Activated CD4-positive, alpha-beta T cell treated with anti-CD3 and anti-CD28 coated beads for 48 hours (primary cell): Measurements from ENCODE around the gene ELANE.
"Not testable (repeated sequence)": the region's sequence is repeated elsewhere in the genome, so short reads cannot be mapped to it uniquely, and the experiment has no call there.

ENCODE experiments used
- DNase-seq: peaks from one replicate; pipeline ENCODE4 v3.0.0-alpha.2; 2020

Gene ELANE

DNA sequence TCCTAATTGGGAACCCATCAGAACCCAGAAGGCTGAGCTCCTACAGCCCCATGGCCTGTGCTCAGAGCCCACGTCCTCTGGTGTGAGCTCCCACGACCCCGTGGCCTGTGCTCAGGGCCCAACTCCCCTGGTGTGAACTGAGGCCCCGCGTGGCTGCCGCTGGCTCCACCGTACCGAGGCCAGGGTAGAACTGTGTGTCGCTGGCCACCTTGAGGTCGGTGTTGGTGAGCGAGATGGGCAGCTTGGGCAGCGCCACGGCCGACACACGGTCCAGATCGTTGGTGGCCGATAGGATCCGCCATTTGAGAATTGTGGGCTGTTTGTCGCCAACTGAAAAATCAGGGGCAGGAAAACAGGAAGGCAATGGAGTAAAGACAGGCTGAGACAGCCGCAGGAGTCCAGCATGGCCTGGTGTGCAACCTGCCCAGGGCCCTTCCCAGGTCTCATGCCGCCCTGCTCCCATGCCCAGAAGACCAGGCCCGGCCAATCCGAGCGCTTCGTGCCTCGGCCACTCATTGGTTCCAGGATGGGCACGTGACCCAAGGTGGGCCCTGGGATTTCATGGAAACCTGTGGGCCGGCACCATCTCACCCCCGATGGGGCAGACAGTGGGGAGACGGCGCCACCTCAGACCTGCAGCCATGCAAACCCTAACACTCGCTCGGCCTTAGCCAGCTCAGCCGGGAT lies 29.4 kb downstream of the ELANE start:
- DNase-seq, result no peak

DNA sequence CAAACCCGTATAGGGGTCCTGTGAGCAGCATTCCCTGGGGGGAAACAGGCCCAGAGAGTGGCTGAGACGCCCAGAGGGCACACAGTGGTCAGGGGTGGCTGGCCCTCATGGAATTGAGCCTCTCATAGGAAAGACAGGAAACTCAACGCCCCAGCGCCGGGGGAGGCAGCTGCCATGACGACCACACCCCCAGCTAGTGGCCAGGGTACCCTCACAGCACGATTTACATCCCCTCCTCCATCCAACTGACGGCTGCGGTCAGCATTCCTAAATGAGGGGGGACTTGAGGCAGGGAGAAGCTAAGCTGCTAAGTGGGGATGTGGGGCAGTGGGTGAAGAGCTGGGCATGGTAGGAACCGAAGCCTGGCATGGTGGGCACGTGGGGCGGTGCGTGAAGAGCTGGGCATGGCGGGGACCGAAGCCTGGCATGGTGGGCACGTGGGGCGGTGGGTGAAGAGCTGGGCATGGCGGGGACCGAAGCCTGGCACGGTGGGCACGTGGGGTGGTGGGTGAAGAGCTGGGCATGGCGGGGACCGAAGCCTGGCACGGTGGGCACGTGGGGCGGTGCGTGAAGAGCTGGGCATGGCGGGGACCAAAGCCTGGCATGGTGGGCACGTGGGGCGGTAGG lies 30.9 kb downstream of the ELANE start:
- DNase-seq, result no peak

DNA sequence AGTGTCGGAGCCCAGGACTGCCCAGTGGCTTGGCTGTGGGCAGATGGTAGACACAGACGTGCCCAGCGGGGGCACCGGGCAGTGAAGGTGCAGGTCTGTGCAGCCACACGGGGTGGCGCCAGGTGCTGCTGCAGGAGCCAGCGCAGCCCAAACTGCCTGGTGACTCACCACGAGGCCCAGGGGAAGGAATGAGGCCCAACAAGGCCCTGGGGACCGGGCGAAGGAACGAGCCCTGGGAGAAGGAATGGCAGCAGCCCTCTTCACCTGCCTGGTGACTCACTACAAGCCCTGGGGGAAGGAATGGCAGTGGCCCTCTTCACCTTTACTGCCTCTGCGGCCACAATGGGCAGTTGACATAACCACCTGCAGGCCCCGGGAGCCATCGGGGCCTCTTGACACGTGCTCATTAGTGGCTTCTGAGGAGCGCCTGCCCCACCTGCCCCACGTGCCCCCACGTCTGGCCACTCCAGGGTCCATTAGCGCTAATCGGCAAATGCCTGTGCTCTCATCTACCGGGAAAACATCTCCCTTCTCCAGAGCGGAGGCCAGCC lies 31.6 kb downstream of the ELANE start:
- DNase-seq, result no peak

DNA sequence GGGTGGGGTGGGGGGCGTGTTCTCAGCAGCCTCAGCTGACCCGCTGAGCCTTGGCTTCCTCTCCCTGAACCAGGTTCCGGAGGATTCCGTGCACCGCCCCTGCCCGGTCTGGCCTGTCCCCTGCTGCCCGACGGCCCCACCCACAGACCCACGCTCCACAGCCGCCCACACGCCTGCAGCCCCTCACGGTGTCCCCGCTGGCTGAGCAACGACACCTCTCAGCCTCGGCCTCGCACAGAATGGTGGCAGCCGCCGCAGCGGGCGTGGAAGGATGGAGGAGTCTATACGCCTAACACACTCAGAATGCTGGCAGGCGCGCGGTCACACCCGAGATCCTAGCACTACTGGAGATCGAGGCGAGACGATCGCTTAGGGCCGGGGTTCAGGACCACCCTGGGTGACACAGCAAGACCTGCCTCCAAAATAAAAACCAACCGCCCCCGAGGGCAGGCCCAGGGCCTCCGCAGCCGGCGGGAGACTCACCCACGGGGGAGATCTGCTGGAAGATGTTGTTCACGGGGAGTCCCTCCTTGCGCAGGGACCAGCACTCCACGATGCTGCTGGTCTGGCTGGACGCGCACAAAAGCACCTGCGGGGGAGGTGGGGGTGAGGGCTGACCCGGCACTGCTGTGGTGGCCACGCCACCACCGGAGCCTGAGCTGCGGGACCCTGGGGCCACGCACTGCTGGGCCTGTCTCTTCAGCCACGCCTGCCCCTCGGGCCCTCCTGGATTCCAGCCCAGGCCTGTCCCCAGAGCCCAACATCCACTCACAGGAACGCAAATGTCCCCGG lies 32.5 kb downstream of the ELANE start:
- no peak for DNase-seq

DNA sequence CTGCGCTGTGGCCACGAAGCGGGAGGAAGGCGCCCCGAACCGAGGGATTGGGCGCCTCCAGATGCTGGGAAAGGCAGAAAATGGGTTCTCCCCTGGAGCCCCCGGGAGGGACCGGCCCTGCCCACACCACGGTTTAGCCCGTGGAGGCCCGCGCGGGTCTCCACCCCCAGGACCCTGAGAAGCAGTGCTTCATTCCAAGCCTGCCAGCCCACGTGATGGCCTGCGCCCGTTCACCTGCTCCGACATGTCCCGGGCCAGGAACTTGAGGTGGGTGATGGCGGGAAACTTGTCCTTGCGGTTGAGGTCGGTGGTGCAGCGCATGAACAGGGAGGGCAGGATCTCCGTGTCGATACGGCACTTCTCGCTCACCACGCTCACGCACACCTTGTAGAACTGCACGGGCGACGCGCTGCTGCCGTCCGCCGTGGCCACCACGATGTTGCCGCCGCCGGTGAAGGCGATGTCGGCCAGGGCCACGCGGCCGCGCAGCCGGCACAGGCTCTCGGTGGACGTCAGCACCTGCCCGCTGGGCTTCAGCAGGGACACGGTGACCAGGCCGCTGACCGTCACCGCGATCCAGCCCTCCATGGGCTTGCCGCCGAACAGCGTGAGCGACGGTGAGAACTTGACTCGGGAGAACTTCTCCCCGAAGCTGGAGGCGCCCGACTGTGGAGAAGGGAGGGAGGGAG lies 33.6 kb downstream of the ELANE start:
- no peak for DNase-seq

DNA sequence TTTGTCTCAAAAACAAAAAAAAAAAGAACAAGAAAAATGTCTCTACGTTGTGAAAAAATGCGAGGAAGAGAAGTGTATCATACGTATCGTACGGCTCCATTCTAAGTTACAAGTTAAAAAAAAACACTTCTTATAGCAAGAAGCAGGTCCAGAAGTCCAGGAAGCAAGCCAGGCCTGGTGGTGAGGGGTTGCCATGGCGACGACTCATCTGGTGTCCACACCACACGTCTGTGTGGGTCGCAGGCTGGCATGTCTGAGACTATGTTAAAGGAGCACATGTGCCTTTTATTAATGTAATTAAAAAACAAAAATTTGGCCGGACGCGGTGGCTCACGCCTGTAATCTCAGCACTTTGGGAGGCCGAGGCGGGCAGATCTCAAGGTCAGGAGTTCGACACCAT lies 35.0 kb downstream of the ELANE start:
- no peak for DNase-seq

DNA sequence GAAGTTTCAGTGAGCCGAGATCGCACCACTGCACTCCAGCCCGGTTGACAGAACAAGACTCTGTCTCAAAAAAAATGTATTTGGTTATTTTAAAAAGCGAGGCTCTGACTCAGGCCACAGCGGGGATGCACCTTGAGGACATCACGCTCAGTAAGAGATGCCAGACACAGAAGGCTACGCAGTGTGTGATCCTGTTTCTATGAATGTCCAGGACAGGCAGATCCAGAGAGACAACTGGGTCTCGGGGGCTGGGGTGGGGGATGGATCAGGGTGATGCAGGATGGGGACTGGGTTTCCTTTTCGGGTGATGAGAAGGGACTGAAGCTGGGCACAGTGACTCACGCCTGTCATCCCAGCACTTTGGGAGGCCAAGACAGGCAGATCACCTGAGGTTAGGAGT lies 35.5 kb downstream of the ELANE start:
- DNase-seq, result no peak

DNA sequence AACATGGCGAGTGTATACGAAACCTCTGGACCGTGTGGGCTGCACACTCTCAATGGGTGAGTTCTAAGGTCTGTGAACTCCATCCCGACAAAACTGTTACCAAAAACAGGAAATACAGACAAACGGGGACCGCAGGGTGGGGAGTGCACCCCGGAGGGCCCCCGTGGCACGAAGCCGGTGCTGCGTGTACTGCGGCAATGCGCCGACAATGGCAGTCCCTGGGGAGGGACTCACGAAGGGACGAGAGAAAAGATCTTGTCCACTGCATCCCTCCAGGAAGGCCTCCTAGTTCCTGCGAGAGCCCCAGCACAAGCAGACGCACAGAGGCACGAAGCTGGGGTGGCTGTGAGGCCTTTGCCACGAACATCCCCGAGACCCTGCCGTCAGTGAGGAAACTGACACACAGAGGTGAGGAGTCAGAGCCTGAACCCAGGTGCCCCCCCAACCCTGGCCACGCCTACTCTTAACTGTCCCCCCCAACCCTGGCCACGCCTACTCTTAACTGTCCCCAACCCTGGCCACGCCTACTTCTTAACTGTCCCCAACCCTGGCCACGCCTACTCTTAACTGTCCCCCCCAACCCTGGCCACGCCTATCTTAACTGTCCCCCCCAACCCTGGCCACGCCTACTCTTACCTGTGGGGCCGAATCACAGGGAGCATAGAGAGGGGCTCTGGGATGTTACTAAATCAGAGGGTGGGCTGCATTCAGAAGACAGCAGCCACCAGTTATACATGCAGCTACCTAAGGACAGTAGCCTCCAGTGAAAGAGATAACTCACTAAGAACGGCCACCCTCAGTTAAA lies 36.7 kb downstream of the ELANE start:
- peak; percentile 63 for DNase-seq

DNA sequence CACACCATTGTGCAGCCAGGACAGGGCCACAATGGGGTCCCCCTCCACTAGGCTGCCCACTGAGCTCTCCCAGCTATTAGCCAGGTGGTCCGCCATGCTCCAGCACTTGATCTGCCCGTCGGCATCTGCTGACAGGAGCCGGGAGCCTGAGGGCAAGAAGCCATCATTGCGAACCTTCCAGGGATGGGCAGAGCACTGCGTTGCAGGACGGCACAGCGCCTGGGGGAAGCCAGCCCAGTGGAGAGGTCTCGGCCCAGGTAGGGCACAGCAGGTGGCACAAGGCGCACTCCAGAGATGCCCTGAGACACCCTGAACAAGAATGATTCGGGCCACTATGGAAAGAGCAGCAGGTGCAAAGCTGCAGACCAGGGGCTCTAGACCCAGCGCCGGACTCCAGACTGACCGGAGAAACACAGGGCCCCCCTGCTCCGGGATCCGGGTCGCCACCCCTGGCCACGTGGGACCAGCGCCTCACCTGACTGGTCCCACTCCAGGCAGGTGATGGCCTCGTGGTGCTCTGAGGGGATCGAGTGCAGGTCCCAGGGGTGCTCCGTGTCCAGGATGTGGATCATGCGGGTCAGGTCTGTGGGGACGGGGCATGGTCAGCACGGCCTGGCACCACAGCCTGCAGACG lies 37.7 kb downstream of the ELANE start:
- DNase-seq, result no peak

DNA sequence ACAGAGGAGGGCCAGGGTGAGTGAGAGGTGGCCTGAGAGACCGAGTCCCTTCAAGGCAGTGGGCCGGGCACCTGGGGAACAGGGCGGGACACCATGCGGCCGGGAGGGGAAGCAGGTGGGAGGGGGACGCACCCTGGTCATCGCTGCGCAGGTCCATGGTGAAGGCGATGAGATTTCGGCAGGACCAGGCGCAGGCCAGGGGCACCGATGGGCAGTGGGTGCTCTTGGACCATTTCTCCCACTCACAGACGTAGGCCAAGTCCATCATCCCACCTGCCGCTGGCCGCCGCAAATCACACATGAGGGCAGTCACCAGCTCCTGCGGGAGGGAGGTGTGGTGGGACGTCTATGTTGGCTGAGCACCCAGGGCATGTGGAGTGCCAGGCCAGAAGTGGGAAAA lies 38.7 kb downstream of the ELANE start:
- no peak for DNase-seq

DNA sequence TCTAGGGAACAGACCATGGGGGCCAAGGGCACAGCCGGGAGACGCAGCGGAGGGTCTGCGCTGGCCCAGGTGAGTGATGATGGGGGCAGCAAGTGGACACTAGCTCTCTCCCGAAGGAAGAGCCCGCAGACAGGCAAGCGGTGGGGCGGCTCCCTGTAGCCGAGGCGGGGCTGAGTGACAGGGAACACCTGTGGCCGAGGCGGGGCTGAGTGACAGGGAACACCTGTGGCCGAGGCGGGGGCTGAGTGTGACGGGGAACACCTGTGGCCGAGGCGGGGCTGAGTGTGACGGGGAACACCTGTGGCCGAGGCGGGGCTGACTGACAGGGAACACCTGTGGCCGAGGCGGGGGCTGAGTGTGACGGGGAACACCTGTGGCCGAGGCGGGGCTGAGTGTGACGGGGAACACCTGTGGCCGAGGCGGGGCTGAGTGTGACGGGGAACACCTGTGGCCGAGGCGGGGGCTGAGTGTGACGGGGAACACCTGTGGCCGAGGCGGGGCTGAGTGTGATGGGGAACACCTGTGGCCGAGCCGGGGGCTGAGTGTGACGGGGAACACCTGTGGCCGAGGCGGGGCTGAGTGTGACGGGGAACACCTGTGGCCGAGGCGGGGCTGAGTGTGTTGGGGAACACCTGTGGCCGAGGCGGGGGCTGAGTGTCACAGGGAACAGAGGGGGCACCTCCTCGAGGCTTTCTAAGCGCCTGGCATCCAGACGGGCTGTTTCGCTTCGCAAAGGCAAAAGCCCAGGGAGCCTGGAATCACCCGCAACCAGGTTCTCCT lies 39.5 kb downstream of the ELANE start:
- not testable (repeated sequence) for DNase-seq

DNA sequence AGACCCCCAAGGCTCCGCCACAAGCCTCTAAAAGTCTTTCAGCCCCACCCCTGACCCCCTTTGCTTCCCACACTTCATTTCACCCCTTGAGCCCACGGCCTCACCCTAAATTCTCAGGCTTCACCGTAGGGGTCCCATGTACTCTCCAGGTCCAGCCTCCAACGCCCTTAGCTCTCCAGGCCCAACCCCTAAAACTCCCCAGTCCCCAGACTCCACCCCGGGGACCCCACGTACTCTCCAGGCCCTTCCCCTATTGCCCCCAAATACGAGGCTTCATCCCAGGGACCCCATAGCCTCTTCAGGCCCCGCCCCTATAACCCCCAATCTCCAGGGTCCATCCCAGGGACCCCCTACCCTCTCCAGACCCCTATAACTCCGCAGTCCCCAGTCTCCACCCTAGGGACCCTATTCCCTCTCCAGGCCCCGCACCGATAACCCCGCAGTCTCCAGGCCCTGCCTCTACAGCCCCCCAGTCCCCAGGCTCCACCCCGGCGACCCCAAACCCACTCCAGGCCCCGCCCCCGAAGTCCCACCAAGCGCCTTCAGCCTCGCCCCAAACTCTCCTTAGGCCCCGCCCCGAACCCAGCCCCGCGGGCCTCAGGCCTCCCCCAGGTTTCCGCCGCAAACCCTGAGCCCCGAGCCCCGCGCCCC lies 40.3 kb downstream of the ELANE start:
- no peak for DNase-seq

DNA sequence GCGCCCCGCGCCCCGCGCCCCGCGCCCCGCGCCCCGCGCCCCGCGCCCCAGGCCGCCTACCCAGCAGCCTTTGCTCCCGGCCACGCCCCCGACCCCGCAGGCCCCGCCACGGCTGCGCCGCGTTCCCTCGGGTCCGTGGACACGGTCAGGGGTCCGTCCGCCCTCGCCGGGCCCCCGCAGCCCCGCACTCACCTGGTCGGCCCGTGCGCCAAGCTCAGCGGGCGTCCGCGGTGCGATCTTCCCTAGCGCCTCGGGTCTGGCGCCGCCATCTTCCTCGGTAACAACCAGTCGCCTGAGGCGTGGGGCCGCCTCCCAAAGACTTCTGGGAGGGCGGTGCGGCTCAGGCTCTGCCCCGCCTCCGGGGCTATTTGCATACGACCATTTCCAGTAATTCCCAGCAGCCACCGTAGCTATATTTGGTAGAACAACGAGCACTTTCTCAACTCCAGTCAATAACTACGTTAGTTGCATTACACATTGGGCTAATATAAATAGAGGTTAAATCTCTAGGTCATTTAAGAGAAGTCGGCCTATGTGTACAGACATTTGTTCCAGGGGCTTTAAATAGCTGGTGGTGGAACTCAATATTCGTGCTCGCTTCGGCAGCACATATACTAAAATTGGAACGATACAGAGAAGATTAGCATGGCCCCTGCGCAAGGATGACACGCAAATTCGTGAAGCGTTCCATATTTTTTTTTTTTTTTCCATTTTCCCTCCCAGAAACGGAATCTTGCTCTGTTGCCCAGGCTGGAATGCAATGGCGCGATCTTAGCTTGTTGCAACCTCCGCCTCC lies 41.0 kb downstream of the ELANE start, which contains the start of the genes MED16 and RNU6-9:
MED16 (minus strand) TSS at position 294 of the 796 bp plus-strand sequence. CDS start 2,056 bp downstream, outside the sequence.
RNU6-9 (plus strand) TSS at position 591 of the 796 bp plus-strand sequence.
- peak; percentile 92 for DNase-seq

DNA sequence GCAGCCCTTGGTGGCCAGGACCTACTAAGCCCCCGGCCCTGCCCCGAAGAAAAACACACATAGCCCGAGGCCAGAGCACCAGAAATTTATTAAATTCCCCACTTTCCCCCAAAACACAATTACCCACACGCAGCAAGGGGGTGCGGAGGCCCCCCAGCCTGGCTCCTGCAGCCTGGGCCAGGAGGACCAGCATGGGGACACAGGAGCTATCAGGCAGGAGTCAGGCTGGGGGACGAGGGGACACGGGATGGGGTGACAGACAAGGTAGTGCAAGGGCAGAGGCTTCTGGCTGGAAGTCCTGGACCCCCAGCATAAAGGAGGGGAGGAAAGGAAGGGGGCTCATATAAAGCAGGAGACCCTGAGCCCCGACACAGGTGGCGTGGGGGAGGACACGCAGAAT lies 44.3 kb downstream of the ELANE start:
- DNase-seq, result no peak

DNA sequence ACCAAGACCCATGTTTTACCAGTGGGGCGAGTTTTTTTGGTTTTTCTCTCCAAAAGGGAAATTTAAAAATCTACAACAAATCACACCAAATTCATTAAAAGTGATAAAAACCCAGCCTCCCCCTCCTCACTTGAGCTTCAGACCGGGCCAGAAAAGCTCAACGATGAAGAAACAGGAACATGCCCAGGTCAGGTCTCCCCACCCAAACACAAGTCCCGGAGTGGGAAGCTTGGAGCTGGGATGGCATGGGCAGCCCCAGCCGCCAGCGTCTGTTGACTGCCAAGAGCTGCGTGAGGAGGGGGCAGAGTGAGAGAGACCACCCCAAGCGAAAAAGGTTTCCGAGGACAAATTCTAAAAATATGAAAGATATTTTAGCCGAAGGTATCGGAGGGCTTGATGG lies 44.9 kb downstream of the ELANE start:
- no peak for DNase-seq

DNA sequence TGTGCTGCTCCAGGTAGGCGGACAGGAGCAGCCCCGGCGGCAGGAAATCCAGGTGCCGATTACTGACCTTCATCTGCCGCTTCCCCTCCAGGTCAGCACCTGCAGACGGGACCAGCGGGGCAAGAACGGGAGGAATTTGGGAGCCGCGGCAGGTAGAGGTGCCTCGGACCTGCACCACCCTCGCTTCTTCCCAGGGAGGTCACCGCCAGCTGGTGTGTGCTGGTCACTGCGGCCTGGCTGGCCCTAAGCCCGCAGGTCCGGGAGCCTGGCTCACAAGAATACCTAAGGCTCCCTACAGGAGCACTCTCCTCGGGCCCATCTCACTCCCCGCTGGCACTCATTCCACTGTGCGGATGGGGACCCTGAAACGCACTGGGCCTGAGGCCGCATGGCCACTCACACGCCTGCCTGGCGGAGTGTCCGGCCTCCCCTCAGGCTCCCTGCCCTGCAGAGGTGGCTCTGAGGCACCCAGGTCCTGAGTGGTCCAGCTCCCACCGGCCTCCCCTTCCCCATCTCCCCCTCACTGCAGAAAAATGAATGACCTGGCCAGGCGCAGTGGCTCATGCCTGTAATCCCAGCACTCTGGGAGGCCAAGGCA lies 45.4 kb downstream of the ELANE start:
- no peak for DNase-seq

DNA sequence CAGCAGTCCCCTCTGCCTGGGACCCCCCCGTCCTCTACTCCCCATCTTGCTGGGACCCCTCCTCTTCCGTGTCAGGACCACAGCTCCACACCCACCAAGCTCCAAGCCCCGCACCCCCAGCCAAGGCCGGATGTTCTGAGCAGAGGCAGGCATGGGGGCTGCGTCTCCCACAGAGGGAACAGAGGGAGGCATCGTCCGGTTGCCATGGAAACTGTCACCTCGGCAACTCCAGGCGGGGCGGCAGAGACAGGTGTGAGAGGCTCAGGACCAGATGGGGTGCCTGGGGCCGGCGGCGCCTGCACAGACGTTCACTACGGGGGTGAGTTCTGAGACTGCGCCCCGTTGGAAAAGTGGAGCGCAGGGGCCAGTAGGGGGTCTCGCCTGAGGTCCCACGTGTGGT lies 46.6 kb downstream of the ELANE start:
- peak; percentile 58 for DNase-seq

DNA sequence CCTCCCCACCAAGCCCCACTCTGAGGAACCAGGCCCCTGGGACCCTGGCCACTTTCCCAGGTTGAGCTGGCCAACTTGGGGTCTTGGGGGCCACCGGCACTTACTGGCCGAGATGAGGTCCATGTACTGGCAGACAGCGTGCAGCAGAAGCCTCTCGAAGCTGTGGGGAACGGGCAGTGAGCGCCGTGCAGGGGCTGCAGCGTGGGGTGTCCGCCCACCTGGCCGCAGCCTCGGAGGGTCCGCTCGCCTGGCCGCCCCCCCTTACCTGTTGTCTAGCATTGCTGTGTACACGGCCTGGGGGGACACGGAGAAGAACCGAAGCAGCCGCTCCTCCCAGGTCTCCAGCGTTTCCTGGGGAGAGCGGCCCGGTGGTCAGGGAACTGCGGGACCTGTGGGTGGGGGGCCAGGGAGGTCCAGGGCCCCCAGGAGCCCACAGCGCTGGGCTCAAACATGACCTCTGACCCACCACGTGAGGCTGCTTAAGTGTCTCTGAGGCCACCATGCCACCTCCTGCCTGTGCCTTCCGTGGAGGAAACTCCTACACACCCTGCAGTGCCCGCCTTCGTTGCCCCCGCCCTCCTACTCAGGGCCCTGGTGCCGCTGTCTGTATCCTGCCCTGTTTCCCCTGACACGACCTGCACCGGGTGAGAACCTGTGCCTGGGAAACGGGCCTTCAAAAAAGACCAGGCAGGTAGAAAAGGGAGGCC lies 47.4 kb downstream of the ELANE start:
- DNase-seq, result no peak

DNA sequence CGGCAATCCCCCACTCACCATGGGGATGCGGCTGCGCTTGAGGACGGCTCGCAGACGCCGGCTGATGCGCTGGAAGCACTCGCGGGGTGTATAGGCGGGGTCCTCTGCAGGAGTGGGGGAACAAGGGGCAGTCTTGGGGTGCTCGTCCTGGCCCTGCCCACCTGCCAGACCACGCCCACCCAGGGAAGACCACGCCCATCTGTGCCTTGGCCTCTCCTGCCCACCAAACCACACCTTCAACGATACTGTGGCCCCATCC lies 47.9 kb downstream of the ELANE start:
- peak; percentile 22 for DNase-seq
